ENCODE measurements around the gene ANKRD12.

The ANKRD12 gene

DNA sequence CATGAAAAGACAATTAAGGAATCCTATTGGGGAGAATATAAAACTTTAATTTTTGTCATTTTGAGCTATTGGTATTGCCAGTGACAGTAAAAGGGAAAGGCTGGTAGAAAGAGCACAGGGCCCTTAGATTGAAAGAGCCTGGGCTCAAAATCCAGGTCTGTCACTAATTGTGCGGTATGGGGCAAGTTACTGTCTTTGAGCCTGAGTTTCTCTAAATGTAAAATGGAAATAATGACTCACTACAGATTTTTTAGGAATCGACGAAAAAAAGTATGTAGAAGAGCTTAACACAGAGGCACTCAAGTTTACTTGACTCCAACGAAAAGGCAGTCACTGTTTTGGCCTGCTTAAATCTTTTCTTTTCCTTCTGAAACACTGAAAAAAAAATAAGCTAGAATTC lies 27.1 kb upstream of the ANKRD12 start (continued):
- TF ChIP-seq SCRT1 (tag by site-specific recombination; IDR thresholded peaks at IDR 0.05; ENCODE audit: borderline replicate concordance) (no peak), ZBTB49 (tag by site-specific recombination; IDR thresholded peaks at IDR 0.05; ENCODE audit: low read depth) (no peak), GLI4 (tag by site-specific recombination; IDR thresholded peaks at IDR 0.05) (no peak), OVOL3 (tag by site-specific recombination; IDR thresholded peaks at IDR 0.05) (no peak)

- POLR2A ChIA-PET, result no interaction called here
- H3K9me3 ChIP-seq (ENCODE audit: control insufficient read depth, insufficient read depth, low read depth, low read length), result no peaks in the 10 kb centered on the region
- peaks cover 15% of the 10 kb centered on the region; the same call in 1 of the 2 replicates for H3K4me1 ChIP-seq (ENCODE audit: control insufficient read depth, insufficient read depth, low read length)
- H3K36me3 ChIP-seq (ENCODE audit: control insufficient read depth in 2 of 2, insufficient read depth in 1 of 2, low read length in 2 of 2), result peaks cover 7 to 12% of the 10 kb centered on the region in 2 experiments; a peak in 2 of 3 replicates
- H3K27ac ChIP-seq (ENCODE audit: extremely low read depth, low read depth, low read length), result no peak overlapping the region
- no peak overlapping the region for H3K4me3 ChIP-seq (ENCODE audit: low read depth, low read length)
- no peak for TF ChIP-seq ZNF175 (tag by site-specific recombination; IDR thresholded peaks at IDR 0.05)
- TF ChIP-seq OSR2 (tag by site-specific recombination; IDR thresholded peaks at IDR 0.05), result no peak
- TF ChIP-seq ZBTB48 (tag by site-specific recombination; IDR thresholded peaks at IDR 0.05), result no peak
- no peak for TF ChIP-seq ZNF701 (tag by site-specific recombination; IDR thresholded peaks at IDR 0.05)
- TF ChIP-seq GLI4 (tag by site-specific recombination; IDR thresholded peaks at IDR 0.05), result no peak
- no peak for TF ChIP-seq ZBTB1 (tag by site-specific recombination; IDR thresholded peaks at IDR 0.05)
- TF ChIP-seq GLIS2 (tag by site-specific recombination; IDR thresholded peaks at IDR 0.05), result 0 out of 2 replicates have a peak, but pooled peaks have one; percentile 5
- no peak for TF ChIP-seq ATF2 (tag by site-specific recombination; IDR thresholded peaks at IDR 0.05; ENCODE audit: low read depth)
- peak; percentile 63 for TF ChIP-seq ZNF341 (tag by site-specific recombination; IDR thresholded peaks at IDR 0.05; ENCODE audit: low read depth)
- no peak for TF ChIP-seq ZNF561 (tag by site-specific recombination; IDR thresholded peaks at IDR 0.05; ENCODE audit: borderline replicate concordance)
- CTCF ChIA-PET, result interaction anchor here (0.7 to 1.2 kb wide), 3 partner anchors 12 to 305 kb away, joined by 3 to 4 read pairs (median 3); no protein-coding TSS in a partner anchor
These were observed 23.0 kb upstream of the ANKRD12 start for GRCh38 chr18:9113468-9114149.

GRCh38 chr18:9115984-9116383 lies 20.6 kb upstream of the ANKRD12 start:
- no peaks in the 10 kb centered on the region for H3K9me3 ChIP-seq (ENCODE audit: control insufficient read depth, insufficient read depth, low read depth, low read length)
- no peak overlapping the region for H3K27ac ChIP-seq (ENCODE audit: extremely low read depth, low read depth, low read length)
- CTCF ChIA-PET, result no interaction called here
- H3K36me3 ChIP-seq (ENCODE audit: control insufficient read depth in 2 of 2, insufficient read depth in 1 of 2, low read length in 2 of 2), result peaks cover 20 to 24% of the 10 kb centered on the region in 2 experiments
- POLR2A ChIA-PET, result interaction anchor here (3.0 kb wide), 1 partner anchor 13 kb away, joined by 13 read pairs; the partner anchor contains the start of gene NDUFV2
- H3K4me3 ChIP-seq (ENCODE audit: low read depth, low read length), result no peak overlapping the region
- H3K4me1 ChIP-seq (ENCODE audit: control insufficient read depth, insufficient read depth, low read length), result peaks cover 3% of the 10 kb centered on the region; the same call in 1 of the 2 replicates
- TF ChIP-seq OSR2 (tag by site-specific recombination; IDR thresholded peaks at IDR 0.05) (peak; percentile 31; the same call in 1 of the 2 replicates), ZNF18 (tag by site-specific recombination; IDR thresholded peaks at IDR 0.05) (peak; percentile 84), ZNF600 (tag by site-specific recombination; IDR thresholded peaks at IDR 0.05) (no peak), MYNN (tag by site-specific recombination; IDR thresholded peaks at IDR 0.05; ENCODE audit: borderline replicate concordance) (no peak)
- TF ChIP-seq, protein P1, sequence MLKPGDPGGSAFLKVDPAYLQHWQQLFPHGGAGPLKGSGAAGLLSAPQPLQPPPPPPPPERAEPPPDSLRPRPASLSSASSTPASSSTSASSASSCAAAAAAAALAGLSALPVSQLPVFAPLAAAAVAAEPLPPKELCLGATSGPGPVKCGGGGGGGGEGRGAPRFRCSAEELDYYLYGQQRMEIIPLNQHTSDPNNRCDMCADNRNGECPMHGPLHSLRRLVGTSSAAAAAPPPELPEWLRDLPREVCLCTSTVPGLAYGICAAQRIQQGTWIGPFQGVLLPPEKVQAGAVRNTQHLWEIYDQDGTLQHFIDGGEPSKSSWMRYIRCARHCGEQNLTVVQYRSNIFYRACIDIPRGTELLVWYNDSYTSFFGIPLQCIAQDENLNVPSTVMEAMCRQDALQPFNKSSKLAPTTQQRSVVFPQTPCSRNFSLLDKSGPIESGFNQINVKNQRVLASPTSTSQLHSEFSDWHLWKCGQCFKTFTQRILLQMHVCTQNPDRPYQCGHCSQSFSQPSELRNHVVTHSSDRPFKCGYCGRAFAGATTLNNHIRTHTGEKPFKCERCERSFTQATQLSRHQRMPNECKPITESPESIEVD (tag by site-specific recombination; IDR thresholded peaks at IDR 0.05), result peak; percentile 55; the same call in 1 of the 2 replicates

Data from HEK293 (cell line).